Keratinocyte (primary cell): ENCODE data around the gene SPAG6.
"Not testable (repeated sequence)": the region's sequence is repeated elsewhere in the genome, so short reads cannot be mapped to it uniquely, and the experiment has no call there.

Experiments used
- EZH2 ChIP-seq: IDR thresholded peaks from one replicate; pipeline ENCODE4 v1.6.1; 2012; ENCODE audit warnings: inconsistent platforms, mild to moderate bottlenecking, low read length, moderate library complexity
- TF ChIP-seq, protein P1 (sequence below), 3 experiments: IDR thresholded peaks in 1 of 3; conservative IDR thresholded peaks in 1 of 3; optimal IDR thresholded peaks in 1 of 3; 2 replicates in 2 of 3; 3 replicates in 1 of 3; pipeline versions ENCODE3 to v1.5.1; 2011; ENCODE audit warnings: low read length in 3 of 3, mild to moderate bottlenecking in 3 of 3, moderate library complexity in 2 of 3, control low read depth in 1 of 3, inconsistent platforms in 1 of 3; ENCODE audit not compliant: insufficient read depth in 2 of 3; ENCODE audit errors: extremely low read depth in 1 of 3

- TF ChIP-seq, protein P1, sequence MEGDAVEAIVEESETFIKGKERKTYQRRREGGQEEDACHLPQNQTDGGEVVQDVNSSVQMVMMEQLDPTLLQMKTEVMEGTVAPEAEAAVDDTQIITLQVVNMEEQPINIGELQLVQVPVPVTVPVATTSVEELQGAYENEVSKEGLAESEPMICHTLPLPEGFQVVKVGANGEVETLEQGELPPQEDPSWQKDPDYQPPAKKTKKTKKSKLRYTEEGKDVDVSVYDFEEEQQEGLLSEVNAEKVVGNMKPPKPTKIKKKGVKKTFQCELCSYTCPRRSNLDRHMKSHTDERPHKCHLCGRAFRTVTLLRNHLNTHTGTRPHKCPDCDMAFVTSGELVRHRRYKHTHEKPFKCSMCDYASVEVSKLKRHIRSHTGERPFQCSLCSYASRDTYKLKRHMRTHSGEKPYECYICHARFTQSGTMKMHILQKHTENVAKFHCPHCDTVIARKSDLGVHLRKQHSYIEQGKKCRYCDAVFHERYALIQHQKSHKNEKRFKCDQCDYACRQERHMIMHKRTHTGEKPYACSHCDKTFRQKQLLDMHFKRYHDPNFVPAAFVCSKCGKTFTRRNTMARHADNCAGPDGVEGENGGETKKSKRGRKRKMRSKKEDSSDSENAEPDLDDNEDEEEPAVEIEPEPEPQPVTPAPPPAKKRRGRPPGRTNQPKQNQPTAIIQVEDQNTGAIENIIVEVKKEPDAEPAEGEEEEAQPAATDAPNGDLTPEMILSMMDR (optimal IDR thresholded peaks at IDR 0.05 in 1 of 3, IDR thresholded peaks at IDR 0.05 in 1 of 3, conservative IDR thresholded peaks at IDR 0.05 in 1 of 3; ENCODE audit: extremely low read depth in 1 of 3, insufficient read depth in 2 of 3, low read length in 3 of 3), result not testable (repeated sequence)
- TF ChIP-seq EZH2, result not testable (repeated sequence)
These were observed 35.3 kb upstream of the SPAG6 start for GRCh38 chr10:22310012-22310411.
